ENCODE results near the gene SCIMP. TPM values are rescaled to one million over a fixed set of nuclear protein-coding genes. Genes with fewer than 3 reads are reported as not detected.
A peak's percentile ranks its signal among the peaks of the same experiment; 100 is the strongest.

The SCIMP gene
- not detected in 2 replicates for total RNA-seq (2012; rRNA removed)
- polyA plus RNA-seq (2012; rRNA removed), result not detected in 2 replicates
- polyA plus RNA-seq (2012; cell fraction: cytosol; rRNA removed), result not detected in 2 replicates
- not detected in 2 replicates for polyA plus RNA-seq (2012; cell fraction: nucleus; rRNA removed; ENCODE audit: low replicate concordance)
- Bru-seq, nascent RNA, result not detected
- percentile 9 among the genes with signal in this experiment for BruChase-seq, experiment 1, labeled RNA remaining after a 6-hour chase
- BruChase-seq, experiment 2, labeled RNA remaining after a 2-hour chase, result percentile 2 among the genes with signal in this experiment
- long read RNA-seq, partial matches to known transcripts, result 0 of 1 reads
- long read RNA-seq, other reads (novel, unspliced or antisense), result 1 of 1 reads

DNA sequence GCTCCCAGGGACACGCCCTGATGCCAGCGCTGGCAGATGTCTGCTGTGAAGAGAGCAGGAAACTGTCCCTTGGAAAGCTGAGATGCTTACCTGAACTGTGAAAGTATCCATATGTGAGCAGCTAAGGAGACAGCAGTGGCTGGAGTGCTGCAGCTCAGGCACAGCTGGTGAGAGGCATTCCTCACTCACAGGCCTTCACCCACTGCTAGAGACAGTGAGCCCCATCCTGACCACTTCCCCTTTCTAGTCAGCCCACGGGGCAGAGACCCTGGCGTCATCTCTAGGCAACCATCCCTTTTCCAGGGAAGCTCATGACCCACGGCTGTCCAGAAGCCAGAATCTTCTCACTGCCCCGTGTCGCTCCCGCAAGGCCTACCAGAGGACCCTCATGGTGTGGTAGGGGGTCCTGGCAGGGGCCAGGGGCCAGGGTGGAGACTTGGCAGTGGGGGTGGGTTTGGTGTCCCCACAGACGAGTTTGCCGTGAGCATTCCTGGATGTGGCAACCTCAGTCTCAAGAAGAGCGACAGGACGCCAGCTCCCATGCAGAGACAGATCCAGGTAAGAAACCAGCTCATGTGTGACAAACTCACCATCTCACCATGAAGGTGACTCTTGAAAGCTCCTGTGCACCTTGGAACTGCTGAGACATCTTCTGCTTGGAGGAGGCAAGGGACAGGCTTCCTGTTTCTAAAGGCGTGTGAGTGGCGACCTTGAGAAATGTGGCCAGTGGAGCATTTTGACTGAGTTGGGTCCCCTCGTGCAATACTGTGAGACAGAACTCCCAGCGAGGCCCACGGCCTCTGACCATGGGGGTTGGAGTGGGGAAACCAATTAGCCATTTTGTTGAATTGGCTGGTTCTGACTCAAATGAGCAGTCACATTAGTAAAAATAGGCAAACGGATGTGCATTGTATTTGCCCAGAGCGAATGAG lies at the start of gene SCIMP:
SCIMP (minus strand) TSS at position 216 of the 932 bp plus-strand sequence; CDS start at position 111, 105 bp downstream.
- H2BK20ac ChIP-seq (ENCODE audit: low read depth, low read length), result no peak within 1 kb of the TSS
- H3K79me1 ChIP-seq (ENCODE audit: low read depth in 1 of 2, low read length in 2 of 2), result no peaks in the 10 kb centered on the region
- in situ Hi-C loops (cut with MboI; ENCODE audit: low sequenced_read_pairs) (loop anchor here (25.0 kb wide), 1 partner anchor 1202 kb away; the partner anchor contains the start of genes AIPL1 and PIMREG), intact Hi-C loops (cut with micrococcal nuclease) (no loop called here), dilution Hi-C loops (cut with HindIII; ENCODE audit: low sequenced_read_pairs, unreplicated experiment) (no loop called here)
- no peaks in the 10 kb centered on the region for H3K9me3 ChIP-seq (ENCODE audit: control insufficient read depth, insufficient read depth, low read length)
- H3K36me3 ChIP-seq (ENCODE audit: control insufficient read depth, insufficient read depth, low read length), result peaks cover 2% of the 10 kb centered on the region; the same call in 1 of the 2 replicates
- no TSS peak for BruUV-seq (replicated peaks)
- H3K4me3 ChIP-seq (ENCODE audit: insufficient read depth, low read depth, low read length), result no peak within 1 kb of the TSS
- H4K20me1 ChIP-seq (ENCODE audit: insufficient read depth, low read length), result no peaks in the 10 kb centered on the region
- H2AK5ac ChIP-seq (ENCODE audit: low read depth, low read length), result no peak within 1 kb of the TSS
- 96% methylated on average over 9 of the region's 19 CpGs; no CpG with 5 or more reads in 1 of the 2 experiments for WGBS, 2 experiments (ENCODE audit: extremely low coverage in 2 of 2, insufficient read length in 1 of 2)
- H3K9me1 ChIP-seq (ENCODE audit: insufficient read depth, low read length), result no peaks in the 10 kb centered on the region
- no peak within 1 kb of the TSS for H3K9ac ChIP-seq (ENCODE audit: low read depth, low read length)
- ChIA-PET CTCF (no interaction called here), POLR2A (ENCODE audit: unreplicated experiment) (no interaction called here)
- H2BK15ac ChIP-seq (ENCODE audit: low read depth, low read length), result no peak within 1 kb of the TSS
- H3K14ac ChIP-seq (replicated peaks; ENCODE audit: low read depth, low read length), result no peak within 1 kb of the TSS
- no peak within 1 kb of the TSS for H3K56ac ChIP-seq (ENCODE audit: extremely low read depth, insufficient read depth, low read length)
- H4K5ac ChIP-seq (ENCODE audit: low read depth, low read length), result no peak within 1 kb of the TSS
- H3K4me2 ChIP-seq (ENCODE audit: low read depth, low read length), result no peak within 1 kb of the TSS
- no peak within 1 kb of the TSS for H2AK9ac ChIP-seq (replicated peaks; ENCODE audit: low read depth, low read length, poor library complexity)
- ATAC-seq (ENCODE audit: low read depth) (no peak), DNase-seq (no peak)
- H2BK120ac ChIP-seq (ENCODE audit: low read depth, low read length), result no peak within 1 kb of the TSS
- no peak within 1 kb of the TSS for H3K27ac ChIP-seq (ENCODE audit: insufficient read depth, low read length)
- TF ChIP-seq CEBPB (IDR thresholded peaks at IDR 0.05; ENCODE audit: low read depth, low read length) (no peak), FOS (IDR thresholded peaks at IDR 0.05; ENCODE audit: low read depth, low read length) (no peak), SMC3 (IDR thresholded peaks at IDR 0.05; ENCODE audit: low read depth, low read length) (no peak), MAZ (IDR thresholded peaks at IDR 0.05; ENCODE audit: borderline replicate concordance, low read depth, low read length) (no peak), ELK1 (IDR thresholded peaks at IDR 0.05; ENCODE audit: borderline replicate concordance, low read depth, low read length) (no peak), BHLHE40 (IDR thresholded peaks at IDR 0.05; ENCODE audit: low read depth, low read length) (no peak)
- no peaks in the 10 kb centered on the region for H3K27me3 ChIP-seq (ENCODE audit: control insufficient read depth, insufficient read depth, low read length)
- H3K4ac ChIP-seq (ENCODE audit: low read depth, low read length), result no peak within 1 kb of the TSS
- H4K8ac ChIP-seq (ENCODE audit: low read depth in 2 of 2, low read length in 2 of 2), result no peak within 1 kb of the TSS
- no peak within 1 kb of the TSS for H4K91ac ChIP-seq (ENCODE audit: insufficient read depth, low read depth, low read length)
- no peak within 1 kb of the TSS for H2BK5ac ChIP-seq (ENCODE audit: low read depth, low read length, poor library complexity, severe bottlenecking)
- H2AFZ ChIP-seq (replicated peaks; ENCODE audit: low read length, poor library complexity), result no peak within 1 kb of the TSS
- no peak within 1 kb of the TSS for H3K18ac ChIP-seq (ENCODE audit: low read depth, low read length)
- H3K23ac ChIP-seq (ENCODE audit: low read depth, low read length), result no peak within 1 kb of the TSS
- no peaks in the 10 kb centered on the region for H3K4me1 ChIP-seq (ENCODE audit: control insufficient read depth, insufficient read depth, low read length)

All from IMR-90 (cell line).